GM21515 (cell line): ENCODE measurements around the gene DNAH8.
"Not testable (repeated sequence)": the region's sequence is repeated elsewhere in the genome, so short reads cannot be mapped to it uniquely, and the experiment has no call there.

Experiments
- ATAC-seq: cut with Tn5 transposase; IDR thresholded peaks from one replicate; pipeline ENCODE4 v1.9.1; 2021; ENCODE audit not compliant: unreplicated experiment

DNAH8 gene

DNA sequence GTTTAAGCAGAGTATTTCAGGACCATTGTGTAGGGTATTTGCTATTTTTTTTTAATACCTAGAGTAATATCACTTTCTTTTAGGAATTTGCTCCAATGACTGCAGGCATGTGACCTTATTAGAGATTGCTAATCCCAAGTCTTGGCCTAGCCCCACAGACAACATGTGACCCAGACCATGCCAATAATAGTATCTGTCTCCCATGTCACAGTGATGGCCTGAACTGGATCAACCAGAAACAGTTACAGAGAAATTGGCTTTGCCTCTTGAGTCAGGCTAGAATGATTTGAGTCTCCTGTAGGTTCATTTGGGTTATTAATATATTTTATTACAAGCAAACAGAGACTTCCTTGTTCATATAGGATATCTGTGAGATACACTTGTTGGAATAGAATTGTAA is 116.8 kb downstream of the DNAH8 start:
- ATAC-seq, result no peak

DNA sequence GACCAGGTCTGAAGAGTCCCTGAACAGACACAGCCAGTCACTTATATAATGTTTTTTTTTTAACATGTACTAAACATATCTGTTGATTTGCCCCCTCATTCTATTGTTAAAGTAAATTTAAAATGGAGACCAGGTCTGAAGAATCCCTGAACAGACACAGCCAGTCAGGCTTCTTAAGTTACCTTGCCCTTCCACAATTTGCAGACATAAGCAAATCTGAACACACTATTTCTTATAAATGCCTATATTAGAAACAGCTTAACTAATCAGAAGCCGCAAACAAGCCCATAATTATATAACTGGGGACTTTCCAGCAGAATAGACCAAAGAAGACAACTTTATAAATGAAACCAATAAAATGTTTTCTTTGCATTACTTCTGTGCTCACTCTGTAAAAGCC is 118.2 kb downstream of the DNAH8 start:
- no peak for ATAC-seq

DNA sequence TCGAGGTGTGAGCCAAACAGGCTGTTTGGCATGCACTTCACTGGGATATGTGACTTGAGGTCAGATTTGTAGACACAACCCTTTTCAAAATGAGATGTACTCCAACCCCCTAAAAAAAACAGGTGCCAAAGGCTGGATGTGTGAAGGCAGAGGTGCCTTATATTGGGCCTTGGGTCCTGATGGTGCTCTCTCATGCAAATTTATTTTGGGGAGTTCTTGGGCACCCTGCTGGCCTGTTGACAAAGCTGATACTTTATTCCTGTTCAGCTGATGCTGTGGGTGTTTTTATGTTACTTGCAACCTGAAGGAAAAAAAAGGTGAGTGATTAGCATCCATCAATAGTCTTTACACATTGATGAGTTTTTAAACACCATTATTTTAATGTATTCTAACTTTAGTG is 121.5 kb downstream of the DNAH8 start:
- ATAC-seq, result no peak

DNA sequence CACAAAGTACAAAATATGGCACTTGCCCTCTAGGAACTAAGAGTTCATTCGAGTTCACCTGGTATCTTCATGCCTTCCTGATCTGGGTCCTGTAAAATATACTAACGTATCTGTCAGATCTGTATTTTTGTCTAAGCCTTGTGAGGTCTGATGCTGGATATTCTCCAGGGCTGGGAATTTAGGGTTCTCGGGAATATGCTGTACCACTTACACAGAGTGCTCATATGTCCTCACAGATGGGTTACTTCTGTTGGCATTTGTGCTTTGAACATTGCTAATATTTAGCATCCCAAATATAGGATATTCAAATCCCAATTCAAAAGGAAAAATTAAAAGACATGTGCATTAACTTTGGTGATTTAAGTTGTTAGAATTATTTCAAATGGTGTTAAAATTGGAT is 122.0 kb downstream of the DNAH8 start:
- no peak for ATAC-seq

DNA sequence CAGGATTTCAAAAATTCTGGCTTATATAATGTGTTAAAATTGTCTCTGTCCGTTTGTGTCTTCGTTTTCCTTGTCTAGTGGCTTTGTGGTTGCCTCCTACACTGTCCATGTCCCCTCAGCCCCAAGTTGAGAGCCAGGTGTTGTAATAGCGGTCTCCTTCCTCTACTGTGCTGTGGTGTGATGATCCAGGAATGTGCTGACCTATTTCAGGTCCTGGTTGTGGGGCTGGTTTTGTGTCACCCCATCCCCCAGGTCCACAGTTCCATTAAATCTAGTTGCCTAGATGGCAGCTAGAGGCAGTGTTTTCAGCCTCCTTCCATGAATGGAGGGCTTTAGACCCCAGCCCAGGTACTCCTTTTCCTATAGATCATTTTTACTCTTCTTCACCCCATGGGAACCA is 128.7 kb downstream of the DNAH8 start:
- ATAC-seq, result no peak

DNA sequence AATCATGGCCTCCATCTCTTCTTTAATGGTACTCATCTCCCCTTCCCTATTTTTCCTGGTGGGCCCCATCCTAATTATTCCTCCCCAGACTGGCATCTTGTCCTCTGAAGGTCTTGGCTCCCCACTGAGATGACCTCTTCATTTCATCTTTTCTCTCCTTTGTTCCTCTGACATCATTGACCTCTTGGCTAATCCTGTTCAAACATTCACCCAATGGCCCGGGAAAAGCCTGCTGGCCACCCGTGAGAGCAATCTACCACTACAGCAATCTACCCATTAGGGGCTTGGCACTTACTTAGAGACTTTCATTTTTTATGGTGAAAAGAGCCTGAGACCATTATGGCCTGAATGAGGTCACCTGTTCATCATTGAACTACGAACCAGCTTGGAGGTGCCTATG is 130.8 kb downstream of the DNAH8 start:
- no peak for ATAC-seq

DNA sequence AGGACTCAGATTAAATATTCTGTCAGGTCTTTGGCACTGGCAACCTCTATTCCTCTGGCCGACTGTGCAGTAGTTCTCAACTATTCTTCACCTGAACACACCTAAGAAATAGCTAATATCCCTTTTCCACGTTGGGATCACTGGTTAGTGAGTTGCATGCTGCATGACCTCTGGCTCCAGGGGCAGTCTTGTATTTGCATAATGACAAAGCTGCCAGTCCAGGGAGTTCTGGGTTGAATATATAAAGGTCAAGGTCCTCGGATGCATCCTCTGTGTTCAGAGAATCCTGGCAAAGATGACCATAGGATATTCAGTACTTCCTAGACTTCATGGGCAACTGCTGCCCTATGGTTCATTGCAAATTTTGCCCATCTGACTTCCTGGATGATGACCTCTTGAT is 131.2 kb downstream of the DNAH8 start:
- no peak for ATAC-seq

DNA sequence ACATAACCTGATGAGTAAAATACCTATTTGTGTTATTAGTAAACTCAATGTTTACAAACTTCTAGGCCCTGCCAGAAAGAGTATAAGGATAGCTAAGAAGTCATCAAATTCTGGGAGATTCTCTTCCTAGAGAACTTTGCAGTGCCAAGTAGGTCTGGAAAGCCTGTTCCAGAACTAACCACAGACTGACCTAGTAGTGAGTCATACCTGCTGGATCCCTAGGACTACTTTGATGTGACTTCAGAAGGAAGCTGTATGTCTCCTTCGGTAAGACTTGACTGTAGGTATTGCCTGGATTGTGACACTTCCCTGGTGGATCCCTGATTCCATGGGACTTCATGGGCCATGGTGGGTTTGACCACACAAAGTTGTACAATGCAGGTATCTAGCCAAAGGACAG is 131.7 kb downstream of the DNAH8 start:
- no peak for ATAC-seq

DNA sequence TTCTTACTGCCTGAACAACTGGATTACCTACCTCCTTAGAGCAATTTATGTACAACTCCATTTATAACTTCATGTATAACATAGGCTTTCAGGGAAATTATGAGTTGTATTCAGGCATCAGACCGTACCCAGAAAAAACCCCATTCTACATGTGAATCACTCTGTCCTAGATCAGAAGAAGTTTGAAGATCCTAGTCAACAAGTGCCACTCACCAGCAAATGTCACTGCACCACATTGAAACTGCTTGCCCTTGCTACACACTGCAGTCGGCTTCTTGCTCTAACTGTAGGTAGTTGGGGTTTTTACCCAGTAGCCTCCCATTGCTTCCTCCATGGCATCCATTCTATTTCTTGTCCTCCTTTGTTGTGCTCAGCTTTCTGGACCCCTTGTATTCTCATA is 132.4 kb downstream of the DNAH8 start:
- ATAC-seq, result no peak

DNA sequence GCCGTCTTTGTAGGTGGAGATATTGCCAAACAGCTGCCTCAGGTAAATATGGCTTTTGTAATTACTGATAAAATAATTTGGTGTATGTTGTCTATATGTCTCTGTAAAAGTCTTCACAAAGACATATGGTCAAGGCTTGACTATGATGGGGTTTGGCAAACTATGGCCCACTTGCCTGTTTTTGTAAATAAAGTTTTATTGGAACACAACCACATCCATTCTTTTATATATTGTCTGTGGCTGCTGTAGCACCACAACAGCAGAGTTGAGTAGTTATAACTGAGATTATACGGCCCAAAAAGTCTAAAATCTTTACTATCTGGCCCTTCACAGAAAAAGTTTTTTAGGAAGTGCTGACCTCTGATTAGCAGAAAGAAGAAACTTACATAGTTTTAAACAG is 133.6 kb downstream of the DNAH8 start:
- ATAC-seq, result no peak

DNA sequence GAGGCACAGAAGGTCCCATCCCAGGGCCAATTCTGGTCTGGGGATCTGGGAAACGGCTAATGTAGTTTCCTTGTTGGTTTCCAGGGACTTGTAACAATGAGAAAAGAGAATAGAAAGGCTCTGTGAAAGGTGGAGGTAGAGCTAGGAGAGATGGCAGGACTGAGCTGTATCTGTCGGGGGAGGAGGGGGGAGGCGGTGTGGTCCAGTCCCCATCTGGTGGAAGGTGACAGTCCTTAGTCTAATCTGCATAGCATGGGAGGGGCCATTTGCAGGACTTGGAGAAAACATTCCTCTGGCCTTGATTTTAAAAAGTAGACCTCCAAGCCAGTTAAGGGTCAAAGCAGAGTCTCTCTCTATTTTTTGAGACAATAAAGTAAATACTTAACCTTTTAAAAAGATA is 137.1 kb downstream of the DNAH8 start:
- ATAC-seq, result no peak

DNA sequence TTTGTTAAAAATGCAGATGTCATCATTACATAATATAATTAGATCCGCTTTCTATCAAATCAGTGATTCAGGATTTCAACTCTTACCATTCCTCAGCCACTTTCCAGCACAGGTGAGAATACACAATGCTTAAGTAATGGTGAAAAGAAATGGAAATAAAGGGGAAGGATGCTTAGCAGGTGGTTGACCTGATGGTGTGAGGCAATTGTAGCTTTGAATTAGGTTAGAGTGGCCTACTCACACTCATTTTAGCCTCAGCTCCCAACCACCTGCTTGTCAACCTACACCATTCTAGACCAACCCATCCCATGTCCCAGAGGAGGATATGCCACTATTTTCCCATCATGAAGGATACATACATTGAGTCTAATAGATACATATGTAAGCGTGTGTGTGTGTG is 138.1 kb downstream of the DNAH8 start:
- ATAC-seq, result no peak

DNA sequence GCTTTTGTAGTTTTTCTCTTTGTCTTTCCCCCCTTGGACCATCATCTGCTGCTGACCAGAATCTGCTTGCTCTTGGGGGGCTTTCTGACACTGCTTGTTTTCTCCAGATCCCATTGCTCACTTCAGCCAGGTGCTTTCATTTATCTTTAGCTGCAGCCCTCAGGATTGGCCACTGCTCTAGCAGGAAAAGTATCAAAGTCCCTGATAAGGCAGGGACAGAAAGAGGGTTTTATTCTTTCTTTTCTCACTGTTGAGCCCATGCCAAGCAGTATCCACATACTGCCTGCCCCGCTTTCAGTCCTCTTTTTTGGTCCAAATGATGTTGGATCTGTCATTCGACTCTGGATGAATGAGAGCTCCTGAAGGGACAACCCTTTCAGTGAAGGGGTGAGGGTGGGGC is 141.4 kb downstream of the DNAH8 start:
- ATAC-seq, result no peak

DNA sequence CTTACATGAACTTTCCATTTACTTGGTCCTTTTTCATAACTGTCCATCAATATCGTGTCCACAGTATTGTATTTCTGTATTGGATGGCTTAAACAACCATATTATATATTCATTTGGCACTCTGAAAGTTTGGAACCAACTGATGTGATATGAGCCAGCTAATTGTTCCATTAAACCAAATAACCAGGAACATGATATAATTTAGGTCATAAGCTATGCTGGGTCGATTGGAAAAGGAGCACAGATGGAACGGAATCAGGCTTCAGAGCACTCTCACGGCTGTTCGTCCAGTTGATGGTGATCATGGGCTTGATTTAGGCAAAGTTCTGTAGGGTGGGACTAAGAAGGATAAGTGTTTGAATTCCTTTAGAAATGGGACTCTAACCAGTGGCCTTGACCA is 142.7 kb downstream of the DNAH8 start:
- no peak for ATAC-seq

DNA sequence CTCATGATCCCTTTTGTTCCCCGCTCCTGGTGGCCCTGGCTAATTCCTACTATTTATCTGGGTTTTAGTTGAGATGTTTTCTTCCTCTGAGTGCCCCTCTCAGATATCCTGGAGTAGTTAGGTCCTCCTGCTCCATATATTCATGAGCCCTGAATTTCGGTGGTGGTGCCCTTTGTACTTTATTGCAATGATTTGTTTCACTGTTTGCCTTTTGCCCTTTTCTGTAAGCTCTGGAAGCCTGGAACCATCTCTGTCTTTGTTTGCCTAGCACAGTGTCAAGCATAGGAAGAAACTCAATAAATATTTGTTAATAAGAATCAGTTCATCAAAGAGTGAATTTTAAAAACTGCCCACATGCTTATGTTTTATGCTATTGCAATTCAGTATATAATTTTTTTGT is 144.9 kb downstream of the DNAH8 start:
- no peak for ATAC-seq

DNA sequence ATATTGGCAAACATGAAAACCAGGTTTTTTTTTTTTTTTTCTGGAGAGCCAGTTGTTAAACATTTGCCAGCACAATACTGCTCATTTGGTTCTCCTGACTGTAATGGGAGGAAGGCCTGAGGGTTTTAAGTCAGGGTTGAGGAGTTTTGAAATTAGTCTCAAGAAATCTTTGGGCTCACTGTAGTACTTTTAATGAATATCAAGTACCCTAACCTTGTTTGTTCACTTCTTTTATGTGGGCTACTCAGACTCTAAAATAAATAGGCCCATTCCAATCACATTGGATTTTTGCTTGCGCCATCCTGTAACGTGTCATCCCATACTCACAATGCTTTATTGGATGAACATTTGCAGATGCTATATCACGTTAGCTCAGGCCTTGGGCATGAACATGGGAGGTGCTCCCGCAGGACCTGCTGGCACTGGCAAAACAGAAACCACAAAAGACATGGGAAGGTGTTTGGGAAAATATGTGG is 146.9 kb downstream of the DNAH8 start:
- ATAC-seq, result no peak

DNA sequence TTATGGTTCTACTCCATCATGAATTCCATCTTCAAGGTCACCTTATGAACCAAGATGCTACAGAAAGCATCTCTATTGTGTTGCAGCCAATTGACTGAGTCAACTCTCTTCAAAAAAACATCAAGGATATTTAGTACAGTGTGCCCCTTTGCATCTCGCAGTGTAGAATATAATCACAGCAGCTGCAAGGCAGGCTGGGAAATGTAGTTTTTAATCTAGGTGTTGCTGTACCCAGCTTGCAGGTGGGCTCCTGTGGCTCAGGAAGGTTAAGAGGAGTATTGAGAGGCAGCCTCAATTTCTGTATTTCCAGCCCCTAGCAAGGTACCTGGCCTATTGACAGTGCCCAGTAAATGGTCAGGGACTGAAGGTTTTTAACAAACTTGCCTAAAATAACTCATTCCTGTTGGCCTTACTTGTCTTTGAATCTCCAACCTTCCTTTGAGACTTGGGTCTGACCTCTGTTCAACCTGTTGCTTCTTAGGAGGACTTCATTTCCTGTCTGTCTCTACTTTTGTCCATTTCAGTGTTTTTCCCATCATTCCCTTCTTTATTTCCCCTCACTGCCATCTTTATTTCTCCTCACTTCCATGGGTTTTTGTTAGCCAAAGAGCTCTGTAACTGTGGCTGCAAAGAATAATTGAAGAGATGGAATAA is 150.5 kb downstream of the DNAH8 start:
- no peak for ATAC-seq

DNA sequence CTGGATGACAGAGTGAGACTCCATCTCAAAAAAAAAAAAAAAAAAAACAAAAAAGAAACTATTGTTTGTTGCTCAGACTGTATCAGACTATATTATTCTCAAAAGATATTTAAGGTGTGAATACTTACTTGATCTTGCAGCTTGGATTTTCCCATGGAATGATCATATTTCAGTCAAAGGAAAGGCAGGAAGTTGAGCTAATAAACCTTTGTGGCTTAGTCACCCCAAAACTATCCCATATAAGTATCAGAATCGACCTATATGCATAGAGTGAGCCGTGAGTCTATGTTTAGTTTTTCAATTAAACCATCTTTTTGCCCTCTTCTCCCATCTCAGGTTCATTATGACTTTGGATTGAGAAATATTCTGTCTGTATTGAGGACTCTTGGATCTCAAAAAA is 152.6 kb downstream of the DNAH8 start:
- ATAC-seq, result no peak

DNA sequence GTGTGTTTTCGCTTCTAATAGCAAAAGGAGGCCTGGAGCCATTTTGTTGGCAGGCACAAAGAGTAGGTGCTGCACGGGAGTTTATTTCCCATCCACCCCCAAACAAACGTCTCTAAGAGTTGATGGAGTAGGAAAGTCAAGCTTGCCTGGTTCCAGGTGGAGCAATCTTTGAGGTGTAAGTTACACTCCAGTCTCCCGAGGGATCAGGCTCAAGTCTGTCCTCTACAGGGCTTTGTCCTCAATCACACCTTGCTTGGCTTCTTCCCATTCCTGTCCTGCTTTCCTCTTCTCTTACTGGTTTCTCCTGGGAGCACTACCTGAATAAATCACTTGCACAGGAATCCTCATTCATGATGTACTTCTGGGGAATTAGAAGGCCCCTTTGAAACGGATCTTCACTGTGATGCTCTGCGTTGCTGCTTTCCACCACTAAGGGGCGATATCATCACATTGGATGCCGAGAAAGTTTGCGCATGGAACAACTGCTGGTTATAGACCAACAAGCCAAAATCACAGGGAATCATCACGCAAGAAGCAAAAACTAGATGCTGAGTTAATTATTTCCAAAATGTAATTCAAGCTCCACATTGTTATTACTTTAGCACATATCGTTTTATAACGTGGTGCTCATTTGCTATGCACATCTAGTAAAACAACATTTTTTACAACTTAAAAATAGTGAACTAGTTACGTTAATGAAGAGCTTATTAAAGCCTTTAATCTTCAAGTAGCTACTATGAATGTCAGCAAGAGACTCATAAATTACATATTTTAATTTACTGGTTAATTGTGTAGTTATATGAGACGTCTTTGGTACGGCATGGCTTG is 156.8 kb downstream of the DNAH8 start:
- no peak for ATAC-seq

DNA sequence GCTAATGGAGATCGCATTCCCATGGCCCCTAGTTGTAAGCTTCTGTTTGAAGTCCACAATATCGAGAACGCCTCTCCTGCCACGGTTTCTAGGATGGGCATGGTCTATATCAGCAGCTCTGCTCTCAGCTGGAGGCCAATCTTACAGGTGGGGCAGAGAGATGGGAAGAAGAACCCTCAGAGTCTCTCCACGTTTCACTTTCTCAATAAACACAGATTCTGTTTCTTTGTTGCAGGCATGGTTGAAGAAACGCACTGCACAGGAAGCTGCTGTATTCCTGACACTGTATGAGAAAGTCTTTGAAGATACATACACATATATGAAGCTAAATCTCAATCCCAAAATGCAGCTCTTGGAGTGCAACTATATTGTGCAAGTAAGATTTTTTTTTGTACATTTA is 157.9 kb downstream of the DNAH8 start:
- no peak for ATAC-seq

DNA sequence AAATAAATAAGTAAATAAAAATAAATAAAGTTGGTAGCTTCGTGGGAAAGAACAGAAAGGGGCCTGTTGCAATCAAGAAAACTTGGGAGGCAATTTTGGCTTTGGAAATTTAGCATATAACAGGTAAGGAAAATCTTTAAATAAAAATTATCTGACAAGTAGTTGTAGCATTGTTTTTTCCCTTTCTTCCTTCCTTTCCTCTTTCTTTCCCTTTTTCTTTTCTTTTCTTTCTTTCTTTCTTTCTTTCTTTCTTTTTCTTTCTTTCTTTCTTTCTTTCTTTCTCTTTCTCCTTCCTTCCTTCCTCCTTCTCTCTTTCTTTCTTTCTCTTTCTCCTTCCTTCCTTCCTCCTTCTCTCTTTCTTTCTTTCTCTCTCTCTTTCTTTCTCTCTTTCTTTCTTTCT is 158.7 kb downstream of the DNAH8 start:
- not testable (repeated sequence) for ATAC-seq

DNA sequence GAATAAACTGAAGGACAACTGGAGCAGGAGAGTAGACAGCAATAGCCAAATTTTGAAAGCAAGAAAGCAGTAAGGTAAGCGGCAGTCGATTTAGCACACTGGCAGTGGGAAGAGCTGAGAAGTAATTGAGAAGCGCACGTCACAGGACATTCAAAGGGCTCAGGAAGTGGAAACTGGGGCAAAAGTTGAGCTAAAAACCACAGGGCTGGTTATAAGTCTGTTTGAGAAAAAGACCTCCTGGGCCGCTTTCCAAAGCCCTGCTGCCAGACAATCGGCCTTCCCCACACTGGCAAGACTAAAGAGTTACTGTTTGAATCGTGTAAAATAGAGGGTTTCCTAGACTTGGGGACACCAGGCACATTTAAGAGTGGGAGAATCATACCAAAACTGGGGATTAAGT is 161.4 kb downstream of the DNAH8 start:
- no peak for ATAC-seq

DNA sequence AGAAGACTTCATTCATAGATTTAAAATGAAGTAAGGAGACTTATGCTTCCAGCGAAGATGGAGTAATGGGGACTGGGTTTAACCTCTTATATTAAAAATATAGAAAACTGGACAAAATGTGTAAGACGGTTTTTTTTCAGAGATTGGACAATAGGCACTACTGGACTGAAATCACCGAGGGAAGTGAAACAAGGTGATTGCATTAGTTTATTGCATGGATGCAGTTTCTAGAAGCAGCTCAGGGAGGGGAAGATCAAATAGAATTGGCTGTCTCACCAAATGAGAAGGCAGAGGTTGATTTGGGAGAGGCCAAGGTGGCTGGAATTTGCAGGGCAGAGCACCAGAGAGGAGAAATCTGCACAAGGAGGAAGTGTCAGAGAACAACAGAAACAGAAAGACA is 162.6 kb downstream of the DNAH8 start:
- ATAC-seq, result no peak
